Gastrocnemius medialis (tissue), 4 donors: ENCODE measurements around the gene MICU1.

Experiments used
- CTCF ChIP-seq, 5 experiments: fragments of 450-650 bp in 3 of 5; fragments of 200-600 bp in 2 of 5; sonication (generic) in 2 of 5; IDR thresholded peaks in 4 of 5; conservative IDR thresholded peaks in 1 of 5; 1 replicate in 4 of 5; 2 replicates in 1 of 5; pipeline ENCODE4 v1.5.1; 2016 to 2019; ENCODE audit warnings: antibody characterized with exemption in 5 of 5, mild to moderate bottlenecking in 3 of 5, moderate library complexity in 3 of 5
- POLR2A ChIP-seq, 2 donors: fragments of 450-650 bp; IDR thresholded peaks; one replicate each; pipeline ENCODE4 v1.6.1; 2017; ENCODE audit warnings: antibody characterized with exemption in 2 of 2, mild to moderate bottlenecking in 2 of 2, moderate library complexity in 2 of 2

- TF ChIP-seq POLR2A (IDR thresholded peaks at IDR 0.05) (no peak), CTCF (IDR thresholded peaks at IDR 0.05 in 4 of 5, conservative IDR thresholded peaks at IDR 0.05 in 1 of 5) (no peak)
These were observed 175.9 kb downstream of the MICU1 start for GRCh38 chr10:72449941-72450441.
